GM19397 (cell line): ENCODE measurements around the gene MEAK7.

Experiments used
- ATAC-seq: cut with Tn5 transposase; IDR thresholded peaks from one replicate; pipeline ENCODE4 v1.9.1; 2021; ENCODE audit warnings: mild to moderate bottlenecking, moderate library complexity; ENCODE audit not compliant: unreplicated experiment

The MEAK7 gene

GRCh38 chr16:84513123-84513522 is 8.7 kb upstream of the MEAK7 start:
- no peak for ATAC-seq

GRCh38 chr16:84511831-84512230 is 7.4 kb upstream of the MEAK7 start:
- ATAC-seq = no peak

GRCh38 chr16:84511180-84511800 is 6.8 kb upstream of the MEAK7 start:
- ATAC-seq = no peak

GRCh38 chr16:84509032-84509950 is 4.8 kb upstream of the MEAK7 start:
- no peak for ATAC-seq

GRCh38 chr16:84508502-84508901 is 4.0 kb upstream of the MEAK7 start:
- no peak for ATAC-seq

DNA sequence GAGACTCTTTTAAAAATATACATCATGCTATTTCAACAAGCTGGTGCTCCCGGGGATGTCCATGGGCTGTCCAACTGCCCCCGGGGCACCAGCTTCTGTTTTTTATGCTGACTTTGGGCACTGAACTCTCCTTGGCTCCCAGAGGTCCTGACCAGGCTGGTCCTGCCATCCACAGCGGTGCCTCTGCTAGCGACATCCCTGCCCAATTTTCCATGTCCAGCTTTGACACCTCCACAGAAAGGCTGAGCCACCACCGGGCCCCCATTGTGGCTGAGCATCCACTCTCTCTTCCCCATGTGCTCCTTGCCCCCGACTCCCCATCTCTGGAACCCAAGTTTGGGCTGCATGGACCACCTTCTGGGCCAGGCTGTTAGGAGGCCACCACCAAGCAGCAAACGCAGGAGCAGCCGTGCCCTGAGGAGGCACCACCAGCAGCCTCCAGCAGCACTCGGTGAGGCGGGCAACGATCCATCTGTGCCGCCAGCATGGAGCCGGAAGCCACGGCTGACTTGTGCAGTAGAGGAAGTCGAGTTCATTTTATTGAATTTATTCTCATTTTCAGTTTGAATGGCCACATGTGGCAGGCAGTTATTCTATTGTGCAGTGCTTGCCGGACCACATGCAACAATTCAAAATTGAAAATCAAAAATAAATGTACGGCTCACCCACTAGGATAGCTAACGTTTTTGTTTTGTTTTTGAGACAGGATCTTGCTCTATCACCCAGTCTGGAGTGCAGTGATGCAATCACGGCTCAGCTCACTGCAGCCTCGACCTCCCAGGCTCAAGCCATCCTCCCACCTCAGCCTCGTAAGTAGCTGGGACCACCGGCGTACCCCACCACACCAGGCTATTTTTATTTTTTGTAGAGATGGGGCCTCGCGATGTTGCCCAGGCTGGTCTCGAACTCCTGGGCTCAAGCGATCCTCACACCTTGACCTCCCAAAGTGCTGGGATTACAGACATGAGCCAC is 2.8 kb upstream of the MEAK7 start:
- ATAC-seq = no peak

- ATAC-seq = no peak
Measured at GRCh38 chr16:84505249-84506187, 1.1 kb upstream of the MEAK7 start.

GRCh38 chr16:84503751-84504395 is 586 bp downstream of the MEAK7 start:
- ATAC-seq = no peak

GRCh38 chr16:84502581-84502980 is 1.9 kb downstream of the MEAK7 start:
- no peak for ATAC-seq

DNA sequence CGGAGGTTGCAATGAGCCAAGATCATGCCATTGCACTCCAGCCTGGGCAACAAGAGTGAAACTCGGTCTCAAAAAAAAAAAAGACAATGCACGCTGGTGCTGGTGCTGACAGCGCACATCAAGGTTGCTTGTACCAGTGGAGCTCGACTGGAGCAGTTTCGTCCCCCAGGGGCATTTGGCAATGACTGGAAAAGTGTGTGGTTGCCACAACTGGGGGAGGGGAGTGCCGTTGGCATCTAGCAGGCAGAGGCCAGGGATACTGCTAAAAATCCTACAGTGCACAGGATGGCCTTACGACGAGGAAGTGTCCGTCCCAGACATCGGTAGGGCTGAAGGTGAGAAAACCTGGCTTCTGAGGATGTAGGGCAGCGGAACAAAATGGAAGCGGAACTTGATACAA is 2.4 kb downstream of the MEAK7 start:
- ATAC-seq = no peak

- ATAC-seq = no peak
Measured at GRCh38 chr16:84501077-84501735, 3.3 kb downstream of the MEAK7 start.

GRCh38 chr16:84500531-84500930 is 3.9 kb downstream of the MEAK7 start:
- no peak for ATAC-seq

DNA sequence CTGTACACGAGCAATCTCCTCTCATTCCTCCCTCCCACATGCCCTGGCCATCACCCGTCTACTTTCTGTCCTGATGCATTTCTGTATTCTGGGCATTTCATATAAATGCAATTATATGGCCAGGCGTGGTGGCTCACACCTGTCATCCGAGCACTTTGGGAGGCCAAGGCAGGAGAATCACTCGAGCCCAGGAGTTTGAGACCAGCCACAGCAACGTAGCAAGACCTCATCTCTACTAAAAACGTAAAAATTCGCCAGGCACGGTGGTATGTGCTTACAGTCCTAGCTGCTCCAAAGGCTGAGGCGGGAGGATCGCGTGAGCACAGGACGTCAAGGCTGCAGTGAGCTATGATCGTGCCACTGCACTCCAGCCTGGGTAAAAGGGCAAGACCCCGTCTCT is 4.8 kb downstream of the MEAK7 start:
- no peak for ATAC-seq

GRCh38 chr16:84498859-84499620 is 5.4 kb downstream of the MEAK7 start:
- ATAC-seq = no peak

DNA sequence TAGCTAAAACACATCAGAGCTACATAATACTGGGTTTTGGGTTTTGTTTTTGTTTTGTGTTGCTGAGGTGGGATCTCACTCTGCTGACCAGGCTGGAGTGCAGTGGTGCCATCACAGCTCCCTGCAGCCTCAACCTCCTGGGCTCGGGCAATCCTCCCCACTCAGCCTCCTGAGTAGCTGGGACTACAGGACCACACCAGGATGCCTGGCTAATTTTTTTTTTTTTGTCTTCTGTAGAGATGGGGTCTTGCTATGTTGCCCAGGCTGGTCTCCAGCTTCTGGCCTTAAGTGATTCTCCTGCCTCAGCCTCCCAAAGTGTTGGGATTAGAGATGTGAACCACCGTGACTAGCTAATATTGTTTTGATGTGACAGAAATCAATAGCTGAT is 6.2 kb downstream of the MEAK7 start:
- ATAC-seq = no peak

DNA sequence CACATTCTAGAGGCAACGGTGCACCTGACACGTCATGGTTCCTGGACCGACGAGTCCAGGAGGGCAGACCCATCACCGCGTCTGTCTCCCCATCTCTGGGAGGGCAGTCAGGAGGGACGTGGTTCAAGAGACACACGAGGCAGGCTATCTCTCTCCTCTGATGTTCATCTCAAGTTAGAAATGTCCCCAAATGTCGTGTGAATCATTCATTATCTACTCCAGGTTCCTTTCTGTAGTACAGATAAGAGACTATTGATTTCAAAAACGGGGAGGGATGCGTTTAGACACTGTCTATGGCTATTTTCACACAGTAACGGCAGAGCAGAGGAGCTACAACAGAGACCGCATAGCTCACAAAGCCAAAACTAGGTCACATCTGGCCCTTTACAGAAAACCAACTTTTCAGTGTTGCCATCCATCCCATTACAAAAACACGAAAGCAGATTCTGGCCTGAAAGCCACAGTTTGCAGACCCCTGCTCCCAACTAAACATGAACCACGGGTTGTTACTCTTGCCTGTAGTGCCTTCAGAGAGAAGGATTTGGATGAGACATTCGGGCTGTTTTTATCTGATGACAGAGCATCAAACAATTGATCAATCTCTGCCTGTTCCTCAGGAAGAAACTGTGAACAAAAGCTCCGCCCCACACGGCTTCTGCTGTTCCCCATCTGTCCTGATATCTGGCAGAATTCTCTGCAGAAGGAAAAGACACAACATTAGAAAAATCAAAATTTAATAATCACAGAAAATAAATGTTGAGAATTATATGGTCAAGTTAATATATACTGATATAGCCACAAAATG is 6.8 kb downstream of the MEAK7 start:
- no peak for ATAC-seq

DNA sequence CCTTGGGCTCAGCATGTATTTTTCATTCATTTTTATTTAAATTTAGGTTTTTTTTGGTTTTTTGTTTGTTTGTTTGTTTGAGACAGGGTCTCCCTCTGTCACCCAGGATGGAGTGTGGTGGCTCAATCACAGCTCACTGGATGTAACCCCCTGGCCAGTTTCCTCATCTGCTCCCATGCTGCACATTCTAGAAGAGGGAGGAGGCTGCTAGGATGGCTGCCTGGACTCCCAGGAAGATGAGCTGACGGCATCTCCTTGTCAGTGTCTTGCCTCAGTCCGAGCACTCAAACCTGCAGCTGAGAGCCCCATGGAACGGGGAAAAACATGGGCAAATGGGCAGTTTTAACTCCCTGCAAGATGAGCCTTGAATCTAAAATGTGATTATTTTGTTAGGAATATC is 7.5 kb downstream of the MEAK7 start:
- no peak for ATAC-seq

- no peak for ATAC-seq
Measured at GRCh38 chr16:84495506-84495905, 9.0 kb downstream of the MEAK7 start.
